T-helper 17 cell (primary cell): ENCODE data around the gene CWC27. TPM values are rescaled to one million over a fixed set of nuclear protein-coding genes. Genes with fewer than 3 reads are reported as not detected.

Experiments used
- ATAC-seq: fragments of 150-1000 bp; cut with Tn5 transposase; 2 replicates; pipeline ENCODE4 v1.10.0; 2021; ENCODE audit warnings: mild to moderate bottlenecking, moderate library complexity
- DNase-seq, 3 donors: peaks; one replicate each; pipeline versions ENCODE4 v3.0.0 to v3.0.0-alpha.2; 2020 to 2021
- H3K9me3 ChIP-seq: one replicate; pipeline ENCODE4 v1.7.0; 2013; ENCODE audit warnings: low read length, mild to moderate bottlenecking; ENCODE audit not compliant: control insufficient read depth, poor library complexity, severe bottlenecking
- H3K27ac Mint-ChIP-seq: one replicate; pipeline ENCODE4 v1.8.0; 2022; ENCODE audit warnings: mild to moderate bottlenecking, moderate library complexity, mixed read lengths
- H3K27me3 Mint-ChIP-seq: one replicate; pipeline ENCODE4 v1.8.0; 2022; ENCODE audit warnings: mixed read lengths
- H3K36me3 Mint-ChIP-seq: one replicate; pipeline ENCODE4 v1.8.0; 2022; ENCODE audit warnings: low read depth, mixed read lengths
- H3K4me1 Mint-ChIP-seq: one replicate; pipeline ENCODE4 v1.8.0; 2022; ENCODE audit warnings: mild to moderate bottlenecking, mixed read lengths
- H3K4me3 Mint-ChIP-seq: one replicate; pipeline ENCODE4 v1.8.0; 2022; ENCODE audit warnings: mild to moderate bottlenecking, moderate library complexity, mixed read lengths
- total RNA-seq, 4 donors: library from RNA in 2 of 4; stranded (reverse) in 2 of 4; gene quantifications; one replicate each; pipeline ENCODE4 v1.2.3 and lab custom pipeline; 2022 to 2026

The CWC27 gene
- total RNA-seq, 2 donors from 2014 or later, result 17.4 to 18.2 TPM

DNA sequence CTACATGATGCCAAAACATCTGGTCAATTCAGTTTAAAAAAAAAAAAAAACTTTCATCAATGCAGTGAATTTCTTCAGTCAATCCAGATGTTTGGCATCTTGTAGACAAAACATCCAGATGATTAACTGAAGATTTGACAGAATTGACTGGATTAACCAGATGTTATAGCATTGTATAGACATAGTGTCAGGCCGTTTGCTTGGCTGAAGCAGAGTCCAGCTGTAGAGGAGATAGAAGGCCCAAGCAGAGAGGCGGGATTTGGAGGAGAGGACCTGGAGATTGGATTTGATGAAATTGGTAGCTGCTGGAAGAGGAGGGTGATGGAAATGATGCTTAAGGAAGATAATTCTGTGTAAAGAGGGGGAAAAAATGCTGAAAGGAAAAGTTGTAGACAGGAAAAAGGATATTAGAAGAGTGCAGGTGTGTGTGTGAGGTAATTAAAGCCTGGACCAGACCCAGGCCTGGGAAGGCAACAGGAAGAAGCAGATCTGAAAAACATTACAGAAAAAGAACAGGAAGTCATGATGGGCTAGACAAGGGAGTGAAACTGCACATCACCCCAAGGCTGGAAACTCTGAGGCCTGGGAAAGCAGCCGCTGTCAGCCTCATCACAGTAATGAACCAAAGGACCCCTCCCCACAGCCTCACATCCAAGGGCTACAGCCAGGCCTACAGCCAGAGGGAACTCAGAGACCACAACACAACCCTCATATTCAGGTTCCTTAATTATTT is 258.3 kb downstream of the CWC27 start:
- H3K4me1 Mint-ChIP-seq, result peaks cover 7% of the 10 kb centered on the region
- peaks cover 2% of the 10 kb centered on the region for H3K36me3 Mint-ChIP-seq
- no peaks in the 10 kb centered on the region for H3K9me3 ChIP-seq
- peak overlapping the region; percentile 73 for H3K27ac Mint-ChIP-seq
- ATAC-seq, result peak; percentile 21
- no peaks in the 10 kb centered on the region for H3K27me3 Mint-ChIP-seq
- no peak overlapping the region for H3K4me3 Mint-ChIP-seq
- no peak for DNase-seq

DNA sequence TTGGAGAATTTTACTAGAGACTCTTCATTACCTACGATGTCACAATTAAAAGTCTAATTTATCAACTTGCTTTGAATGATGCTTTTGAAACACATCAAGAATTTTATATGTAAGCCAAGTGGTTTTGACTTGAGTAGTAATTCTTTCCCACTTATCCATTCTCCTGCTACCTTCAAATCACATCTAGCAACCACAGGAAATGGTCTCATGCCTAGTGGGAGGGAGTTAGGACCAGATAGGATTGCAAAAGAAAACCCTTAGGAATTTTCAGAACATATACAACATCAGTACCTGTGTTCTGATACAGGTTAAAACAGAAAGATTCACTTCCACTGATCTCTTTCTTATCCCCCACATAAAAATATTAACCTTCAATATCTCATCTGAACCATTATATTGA is 260.4 kb downstream of the CWC27 start:
- ATAC-seq (no peak), DNase-seq (no peak)
- peaks cover 7% of the 10 kb centered on the region for H3K4me1 Mint-ChIP-seq
- H3K36me3 Mint-ChIP-seq, result peaks cover 2% of the 10 kb centered on the region
- H3K27me3 Mint-ChIP-seq, result no peaks in the 10 kb centered on the region
- H3K9me3 ChIP-seq, result no peaks in the 10 kb centered on the region
- H3K4me3 Mint-ChIP-seq, result no peak overlapping the region
- H3K27ac Mint-ChIP-seq, result no peak overlapping the region

DNA sequence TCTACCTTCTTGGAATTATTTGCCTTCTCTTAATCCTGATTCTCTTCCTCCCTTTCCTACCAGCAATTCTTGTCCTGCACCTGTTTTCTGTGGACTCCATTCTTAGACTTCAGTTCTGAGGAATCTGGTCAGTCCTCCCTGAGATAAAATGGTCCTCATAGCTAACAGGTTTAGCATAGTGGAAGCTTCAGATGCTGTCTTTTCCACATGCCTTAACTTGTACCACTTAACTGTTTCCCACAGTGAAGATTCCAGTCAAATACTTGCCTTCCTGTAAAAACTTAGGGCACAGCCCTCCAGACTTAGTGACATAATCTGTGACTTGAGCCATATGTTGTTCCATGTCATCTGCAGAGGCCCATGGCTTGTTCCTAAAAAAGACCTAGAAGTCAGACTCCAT is 261.3 kb downstream of the CWC27 start:
- no peaks in the 10 kb centered on the region for H3K9me3 ChIP-seq
- Mint-ChIP-seq H3K4me1 (peaks cover 8% of the 10 kb centered on the region), H3K4me3 (no peak overlapping the region), H3K36me3 (peaks cover 1% of the 10 kb centered on the region), H3K27ac (no peak overlapping the region), H3K27me3 (no peaks in the 10 kb centered on the region)
- DNase-seq (no peak), ATAC-seq (no peak)

DNA sequence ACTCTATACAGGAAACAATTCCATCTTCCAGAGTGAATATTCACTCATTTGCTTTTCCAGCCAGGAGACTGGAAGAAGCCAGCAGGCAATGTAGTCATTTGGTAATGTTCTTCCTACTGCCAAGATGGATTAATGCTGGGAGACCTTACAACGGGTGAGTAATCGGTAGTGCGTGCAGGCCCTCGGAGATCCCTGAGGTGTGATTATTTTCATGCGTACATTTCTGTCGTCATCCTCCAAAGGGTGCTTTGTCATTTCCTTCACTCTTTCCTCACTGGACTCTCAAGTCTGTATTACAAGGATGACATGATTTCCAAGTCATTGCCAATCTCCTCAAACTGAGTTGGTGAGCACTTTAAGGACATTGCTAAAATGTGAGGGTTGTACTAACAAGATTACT is 263.5 kb downstream of the CWC27 start:
- Mint-ChIP-seq H3K4me3 (no peak overlapping the region), H3K27me3 (no peaks in the 10 kb centered on the region), H3K4me1 (peaks cover 12% of the 10 kb centered on the region), H3K36me3 (no peaks in the 10 kb centered on the region), H3K27ac (peak overlapping the region; percentile 99)
- DNase-seq, result no peak
- ATAC-seq, result no peak
- no peaks in the 10 kb centered on the region for H3K9me3 ChIP-seq

GRCh38 chr5:65034029-65034812 is 265.5 kb downstream of the CWC27 start:
- Mint-ChIP-seq H3K27ac (peak overlapping the region; percentile 99), H3K27me3 (no peaks in the 10 kb centered on the region), H3K36me3 (no peaks in the 10 kb centered on the region), H3K4me3 (peak overlapping the region; percentile 60), H3K4me1 (peaks cover 21% of the 10 kb centered on the region)
- ATAC-seq, result no peak
- no peak for DNase-seq
- H3K9me3 ChIP-seq, result no peaks in the 10 kb centered on the region

- Mint-ChIP-seq H3K4me1 (peaks cover 21% of the 10 kb centered on the region), H3K4me3 (peak overlapping the region; percentile 91), H3K27ac (peak overlapping the region; percentile 99), H3K36me3 (no peaks in the 10 kb centered on the region), H3K27me3 (no peaks in the 10 kb centered on the region)
- H3K9me3 ChIP-seq, result no peaks in the 10 kb centered on the region
- no peak for ATAC-seq
- DNase-seq, result no peak
Measured at GRCh38 chr5:65034813-65035209, 266.1 kb downstream of the CWC27 start.

GRCh38 chr5:65035211-65036206 is 266.8 kb downstream of the CWC27 start:
- H3K36me3 Mint-ChIP-seq, result no peaks in the 10 kb centered on the region
- H3K27ac Mint-ChIP-seq, result peak overlapping the region; percentile 99
- ATAC-seq (peak; percentile 86), DNase-seq (peak; percentile 70 to 80 (median 77))
- H3K27me3 Mint-ChIP-seq, result no peaks in the 10 kb centered on the region
- H3K9me3 ChIP-seq, result no peaks in the 10 kb centered on the region
- peak overlapping the region; percentile 91 for H3K4me3 Mint-ChIP-seq
- H3K4me1 Mint-ChIP-seq, result peaks cover 21% of the 10 kb centered on the region

DNA sequence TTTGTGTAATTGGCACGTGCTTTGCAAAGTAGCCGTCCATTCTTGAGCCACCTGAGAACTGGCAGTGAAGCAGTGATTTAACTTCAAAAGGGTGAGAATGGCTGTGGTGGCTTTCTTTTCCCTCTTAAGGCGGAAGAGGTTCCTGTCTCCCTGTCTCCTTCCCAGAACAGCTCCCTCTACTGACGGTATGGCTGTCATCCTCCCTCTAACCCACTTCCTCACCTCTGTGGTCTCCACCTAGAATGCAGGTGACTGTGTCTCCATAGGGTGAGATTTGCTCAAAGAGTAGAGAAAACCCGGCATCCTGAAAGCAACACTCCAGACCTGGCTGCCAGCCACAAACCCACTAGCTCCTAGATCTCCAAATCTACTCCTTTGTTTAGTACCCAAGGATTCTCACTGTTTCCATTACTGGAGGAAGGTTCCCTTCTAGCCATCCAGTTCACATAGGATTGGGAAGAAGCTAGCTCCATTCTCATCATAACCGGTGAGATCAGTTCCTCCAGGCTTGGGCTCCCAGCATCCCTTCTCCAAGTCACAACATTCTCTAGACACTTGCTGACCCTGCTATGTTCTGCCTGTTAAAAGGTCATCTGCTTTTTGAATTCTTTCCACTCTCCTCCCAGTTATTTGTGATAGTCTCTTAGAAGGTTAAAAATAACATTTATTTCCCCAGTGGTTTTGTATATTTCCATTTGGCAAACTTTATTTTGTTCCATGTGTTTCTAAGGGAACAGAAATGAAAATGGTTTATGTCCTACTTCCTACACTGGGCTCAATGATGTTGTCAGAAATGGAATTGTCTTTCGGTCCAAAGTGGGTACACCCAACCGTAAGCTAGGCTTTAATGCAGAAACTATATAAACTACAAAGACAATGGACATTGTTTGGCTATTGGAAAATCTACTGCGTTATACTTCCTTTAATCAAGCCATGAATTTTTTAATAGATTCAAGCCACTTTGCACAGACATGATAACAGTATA is 269.4 kb downstream of the CWC27 start:
- peak overlapping the region; percentile 6 for H3K4me3 Mint-ChIP-seq
- no peaks in the 10 kb centered on the region for H3K9me3 ChIP-seq
- no peak for ATAC-seq
- no peaks in the 10 kb centered on the region for H3K27me3 Mint-ChIP-seq
- H3K27ac Mint-ChIP-seq, result peak overlapping the region; percentile 99
- no peak for DNase-seq
- H3K36me3 Mint-ChIP-seq, result peaks cover 2% of the 10 kb centered on the region
- peaks cover 21% of the 10 kb centered on the region for H3K4me1 Mint-ChIP-seq

DNA sequence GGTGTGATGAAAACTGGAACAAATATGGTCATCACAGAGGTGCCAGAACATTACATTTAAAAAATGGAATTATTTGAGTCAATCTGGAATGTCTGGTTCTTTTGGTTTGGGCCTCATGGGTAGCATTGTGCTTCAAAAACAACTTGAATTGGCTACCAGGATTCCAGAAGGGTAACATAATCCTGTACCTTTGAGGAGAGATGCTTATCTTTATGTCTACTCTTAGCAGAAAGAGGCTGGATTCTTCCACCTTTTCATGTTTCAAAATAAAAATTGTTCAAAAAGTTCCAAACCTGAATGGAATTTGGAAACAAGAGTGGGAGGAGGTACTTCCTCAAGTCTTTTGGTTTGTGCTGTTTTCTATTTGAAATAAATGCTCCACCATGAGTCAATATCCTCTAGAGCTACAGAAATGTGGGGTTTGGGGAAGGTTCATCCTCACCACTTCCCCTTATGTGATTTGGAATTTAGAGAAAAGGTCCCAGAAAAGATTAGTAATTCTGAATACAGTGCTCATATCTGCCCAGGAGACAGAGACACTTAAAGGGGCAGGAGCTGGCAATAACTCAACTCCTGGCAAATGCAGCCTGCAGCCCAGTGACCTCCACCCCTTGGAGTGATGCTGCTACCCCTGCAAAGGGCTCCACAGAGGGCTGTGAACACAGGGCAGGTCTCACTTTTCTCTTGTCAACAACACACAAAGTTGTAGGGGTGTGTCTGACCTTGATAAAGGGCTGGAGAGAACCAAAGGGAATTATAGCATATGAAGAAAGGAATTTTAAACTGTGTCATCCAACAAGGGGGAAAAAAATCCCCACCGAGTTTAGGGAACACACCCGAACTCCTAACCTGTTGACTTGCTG is 272.8 kb downstream of the CWC27 start:
- H3K27ac Mint-ChIP-seq, result no peak overlapping the region
- no peak overlapping the region for H3K4me3 Mint-ChIP-seq
- ATAC-seq (no peak), DNase-seq (no peak)
- H3K27me3 Mint-ChIP-seq, result no peaks in the 10 kb centered on the region
- no peaks in the 10 kb centered on the region for H3K9me3 ChIP-seq
- peaks cover 16% of the 10 kb centered on the region for H3K4me1 Mint-ChIP-seq
- peaks cover 2% of the 10 kb centered on the region for H3K36me3 Mint-ChIP-seq

- ATAC-seq (no peak), DNase-seq (no peak)
- Mint-ChIP-seq H3K27me3 (no peaks in the 10 kb centered on the region), H3K4me3 (no peak overlapping the region), H3K27ac (no peak overlapping the region), H3K36me3 (peaks cover 2% of the 10 kb centered on the region), H3K4me1 (peaks cover 5% of the 10 kb centered on the region)
- H3K9me3 ChIP-seq, result no peaks in the 10 kb centered on the region
Measured at GRCh38 chr5:65043843-65044359, 275.2 kb downstream of the CWC27 start.

- Mint-ChIP-seq H3K27ac (no peak overlapping the region), H3K4me1 (peaks cover 5% of the 10 kb centered on the region), H3K36me3 (peaks cover 2% of the 10 kb centered on the region), H3K4me3 (no peak overlapping the region), H3K27me3 (no peaks in the 10 kb centered on the region)
- H3K9me3 ChIP-seq, result no peaks in the 10 kb centered on the region
- DNase-seq, result no peak
- ATAC-seq, result no peak
Measured at GRCh38 chr5:65047225-65047624, 278.5 kb downstream of the CWC27 start.
